Mesothelial cell of epicardium (in vitro differentiated cells): ENCODE data around the gene ADH1C. TPM values are rescaled to one million over a fixed set of nuclear protein-coding genes. Genes with fewer than 3 reads are reported as not detected.
"Not testable (repeated sequence)": the region's sequence is repeated elsewhere in the genome, so short reads cannot be mapped to it uniquely, and the experiment has no call there.

Experiments
- DNase-seq, 2 experiments: peaks; one replicate each; pipeline ENCODE4 v3.0.0; 2021; ENCODE audit warnings: low spot score in 2 of 2; ENCODE audit not compliant: unreplicated experiment in 2 of 2
- H3K27ac Mint-ChIP-seq: 2 replicates; pipeline ENCODE4 v1.8.0; 2021; ENCODE audit warnings: mixed read lengths
- H3K27me3 Mint-ChIP-seq: 2 replicates; pipeline ENCODE4 v1.8.0; 2021; ENCODE audit warnings: low read depth, mixed read lengths
- H3K36me3 Mint-ChIP-seq: 2 replicates; pipeline ENCODE4 v1.8.0; 2021; ENCODE audit warnings: mixed read lengths
- H3K4me1 Mint-ChIP-seq: 2 replicates; pipeline ENCODE4 v1.8.0; 2021; ENCODE audit warnings: mixed read lengths
- H3K4me3 Mint-ChIP-seq: 2 replicates; pipeline ENCODE4 v1.8.0; 2021; ENCODE audit warnings: mild to moderate bottlenecking, moderate library complexity, mixed read lengths
- H3K9me3 Mint-ChIP-seq: 2 replicates; pipeline ENCODE4 v1.8.0; 2021; ENCODE audit warnings: mixed read lengths
- CTCF ChIP-seq: fragments of 200-600 bp; sonication (generic); IDR thresholded peaks from one replicate; pipeline ENCODE4 v1.5.0; 2021; ENCODE audit warnings: antibody characterized with exemption; ENCODE audit not compliant: unreplicated experiment
- total RNA-seq: library from RNA; stranded (reverse); gene quantifications from 3 replicates; pipeline ENCODE4 v1.2.1, GENCODE V29; 2021

Gene ADH1C
- total RNA-seq, 1 donor from 2014 or later, result 0.54 TPM

GRCh38 chr4:99356992-99357391 is 4.4 kb upstream of the ADH1C start:
- no peak overlapping the region for H3K27ac Mint-ChIP-seq
- TF ChIP-seq CTCF, result no peak
- H3K27me3 Mint-ChIP-seq, result no peaks in the 10 kb centered on the region
- no peaks in the 10 kb centered on the region for H3K36me3 Mint-ChIP-seq
- no peak overlapping the region for H3K4me3 Mint-ChIP-seq
- peaks cover 31% of the 10 kb centered on the region for H3K9me3 Mint-ChIP-seq
- no peak for DNase-seq
- peaks cover 15% of the 10 kb centered on the region for H3K4me1 Mint-ChIP-seq

GRCh38 chr4:99356149-99356548 is 3.6 kb upstream of the ADH1C start:
- DNase-seq, H3K27me3 Mint-ChIP-seq, H3K4me3 Mint-ChIP-seq, H3K36me3 Mint-ChIP-seq, H3K4me1 Mint-ChIP-seq, H3K27ac Mint-ChIP-seq: not testable (repeated sequence)
- H3K9me3 Mint-ChIP-seq, result peaks cover 31% of the 10 kb centered on the region

- Mint-ChIP-seq H3K36me3 (no peaks in the 10 kb centered on the region), H3K27ac (no peak overlapping the region), H3K27me3 (no peaks in the 10 kb centered on the region), H3K4me1 (peaks cover 5% of the 10 kb centered on the region), H3K4me3 (no peak overlapping the region), H3K9me3 (peaks cover 27% of the 10 kb centered on the region)
- no peak for DNase-seq
- no peak for TF ChIP-seq CTCF
Observed at GRCh38 chr4:99351487-99351886, 1.1 kb downstream of the ADH1C start.

GRCh38 chr4:99349338-99349737 is 3.2 kb downstream of the ADH1C start:
- Mint-ChIP-seq H3K4me3 (no peak overlapping the region), H3K36me3 (no peaks in the 10 kb centered on the region), H3K27ac (no peak overlapping the region), H3K9me3 (peaks cover 7% of the 10 kb centered on the region), H3K27me3 (no peaks in the 10 kb centered on the region), H3K4me1 (peaks cover 5% of the 10 kb centered on the region)
- TF ChIP-seq CTCF, result no peak
- DNase-seq, result no peak

GRCh38 chr4:99342624-99343023 is 9.9 kb downstream of the ADH1C start:
- H3K9me3 Mint-ChIP-seq, H3K4me3 Mint-ChIP-seq, H3K27me3 Mint-ChIP-seq, H3K4me1 Mint-ChIP-seq, H3K27ac Mint-ChIP-seq, DNase-seq, H3K36me3 Mint-ChIP-seq: not testable (repeated sequence)

GRCh38 chr4:99341426-99341825 is 11.1 kb downstream of the ADH1C start:
- H3K27ac Mint-ChIP-seq, result no peak overlapping the region
- peaks cover under 1% of the 10 kb centered on the region for H3K27me3 Mint-ChIP-seq
- DNase-seq, result no peak
- no peak overlapping the region for H3K4me3 Mint-ChIP-seq
- no peak for TF ChIP-seq CTCF
- no peaks in the 10 kb centered on the region for H3K36me3 Mint-ChIP-seq
- H3K9me3 Mint-ChIP-seq, result no peaks in the 10 kb centered on the region
- H3K4me1 Mint-ChIP-seq, result no peaks in the 10 kb centered on the region

- peaks cover 4% of the 10 kb centered on the region for H3K27me3 Mint-ChIP-seq
- no peaks in the 10 kb centered on the region for H3K9me3 Mint-ChIP-seq
- no peak for DNase-seq
- no peak overlapping the region for H3K4me3 Mint-ChIP-seq
- TF ChIP-seq CTCF, result no peak
- no peak overlapping the region for H3K27ac Mint-ChIP-seq
- H3K4me1 Mint-ChIP-seq, result no peaks in the 10 kb centered on the region
- no peaks in the 10 kb centered on the region for H3K36me3 Mint-ChIP-seq
Observed at GRCh38 chr4:99339172-99339571, 13.4 kb downstream of the ADH1C start.
